Caco-2 (cell line): Measurements from ENCODE around the gene MAGIX. TPM values are rescaled to one million over a fixed set of nuclear protein-coding genes. Genes with fewer than 3 reads are reported as not detected.
"Not testable (repeated sequence)": the region's sequence is repeated elsewhere in the genome, so short reads cannot be mapped to it uniquely, and the experiment has no call there.

Source experiments
- BruUV-seq: library from RNA; stranded (reverse); fragments of 400-500 nt; replicated peaks from 2 replicates; lab custom pipeline; 2021; lab: Mats Ljungman, UMichigan
- CTCF ChIA-PET: fragments of 300-600 bp; sonication (Branson Sonifier 250); formaldehyde crosslinking; loops from one replicate; lab custom pipeline; 2022; ENCODE audit warnings: antibody characterized with exemption; lab: Charles Lee
- POLR2A ChIA-PET: fragments of 300-600 bp; sonication (Branson Sonifier 250); formaldehyde crosslinking; loops from one replicate; lab custom pipeline; 2022; ENCODE audit warnings: antibody characterized with exemption; lab: Charles Lee
- DNase-seq, 2 experiments: peaks; one replicate each; pipeline versions ENCODE4 v3.0.0 to v3.0.0-alpha.2; 2020 to 2022
- H3K27me3 ChIP-seq: replicated peaks from 2 replicates; pipeline ENCODE4 v1.6.0; 2011; ENCODE audit warnings: low read length; ENCODE audit not compliant: control insufficient read depth, insufficient read depth
- H3K36me3 ChIP-seq: 2 replicates; pipeline ENCODE4 v1.5.1; 2011; ENCODE audit warnings: low read length; ENCODE audit not compliant: control insufficient read depth, insufficient read depth
- H3K4me1 ChIP-seq: fragments of 250-450 bp; sonication (Bioruptor Pico); 2 replicates; pipeline ENCODE4 v1.5.1; 2020; ENCODE audit warnings: mild to moderate bottlenecking
- H3K4me3 ChIP-seq: 2 replicates; pipeline ENCODE4 v1.5.1; 2011; ENCODE audit warnings: low read depth, mild to moderate bottlenecking, control low read depth, low read length
- H3K9me3 ChIP-seq: fragments of 250-450 bp; sonication (Bioruptor Pico); 2 replicates; pipeline ENCODE4 v1.5.1; 2020; ENCODE audit warnings: mild to moderate bottlenecking, moderate library complexity
- H3K27ac Mint-ChIP-seq: one replicate; pipeline ENCODE4 v1.8.0; 2022; ENCODE audit warnings: mixed read lengths; ENCODE audit not compliant: unreplicated experiment
- H3K27me3 Mint-ChIP-seq: one replicate; pipeline ENCODE4 v1.8.0; 2022; ENCODE audit warnings: mixed read lengths; ENCODE audit not compliant: insufficient read depth, unreplicated experiment
- H3K36me3 Mint-ChIP-seq: one replicate; pipeline ENCODE4 v1.8.0; 2022; ENCODE audit warnings: mild to moderate bottlenecking, mixed read lengths; ENCODE audit not compliant: insufficient read depth, unreplicated experiment
- H3K4me1 Mint-ChIP-seq: one replicate; pipeline ENCODE4 v1.8.0; 2022; ENCODE audit warnings: low read depth, mixed read lengths; ENCODE audit not compliant: unreplicated experiment
- H3K4me3 Mint-ChIP-seq: one replicate; pipeline ENCODE4 v1.8.0; 2022; ENCODE audit warnings: mild to moderate bottlenecking, moderate library complexity, mixed read lengths; ENCODE audit not compliant: unreplicated experiment
- H3K9me3 Mint-ChIP-seq: one replicate; pipeline ENCODE4 v1.8.0; 2022; ENCODE audit warnings: mixed read lengths; ENCODE audit not compliant: unreplicated experiment
- CTCF ChIP-seq, 2 experiments: fragments of 200-600 bp in 1 of 2; IDR thresholded peaks; 1 replicate in 1 of 2; 2 replicates in 1 of 2; pipeline versions ENCODE4 v1.5.1 to v1.8.0; 2011 to 2022; ENCODE audit warnings: antibody characterized with exemption in 1 of 2, control low read depth in 1 of 2, inconsistent platforms in 1 of 2, low read depth in 1 of 2, low read length in 1 of 2, mild to moderate bottlenecking in 1 of 2, moderate library complexity in 1 of 2; ENCODE audit not compliant: insufficient read depth in 1 of 2, severe bottlenecking in 1 of 2, unreplicated experiment in 1 of 2
- intact Hi-C: fragments of 100-400 bp; cut with micrococcal nuclease; formaldehyde crosslinking; loops from one replicate; pipeline ENCODE4 v1.10.0; 2022; ENCODE audit not compliant: unreplicated experiment
- total RNA-seq: library from RNA; stranded (reverse); gene quantifications from 2 replicates; pipeline ENCODE4 v1.2.3, GENCODE V29; 2022

Gene MAGIX
- total RNA-seq, 1 experiment from 2014 or later, result 1.5 TPM

DNA sequence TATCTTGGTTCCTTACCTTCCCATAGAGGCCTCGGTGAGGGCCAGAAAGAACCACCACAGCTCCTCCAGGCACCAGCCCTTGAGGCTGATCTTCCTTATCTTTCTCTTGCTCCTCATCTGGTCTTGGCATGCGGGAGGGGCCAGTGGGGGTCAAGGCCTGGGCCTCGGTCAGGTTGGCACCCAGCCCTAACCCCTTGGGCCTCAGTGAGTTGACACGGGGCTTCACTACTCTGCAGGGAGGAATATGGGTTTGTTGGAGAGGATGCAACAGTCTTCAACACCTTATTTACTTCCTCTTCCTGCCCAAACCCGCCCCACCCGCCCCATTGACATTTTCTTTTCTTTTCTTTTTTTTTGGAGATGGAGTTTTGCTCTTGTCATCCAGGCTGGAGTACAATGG is 45.0 kb upstream of the MAGIX start:
- Mint-ChIP-seq H3K27ac (no peak overlapping the region), H3K27me3 (no peaks in the 10 kb centered on the region), H3K36me3 (peaks cover 32% of the 10 kb centered on the region), H3K4me1 (peaks cover 12% of the 10 kb centered on the region), H3K4me3 (no peak overlapping the region), H3K9me3 (no peaks in the 10 kb centered on the region)
- H3K9me3 ChIP-seq, result no peaks in the 10 kb centered on the region
- no peaks in the 10 kb centered on the region for H3K27me3 ChIP-seq
- DNase-seq, result no peak
- no TSS peak for BruUV-seq
- ChIA-PET POLR2A (no interaction called here), CTCF (no interaction called here)
- intact Hi-C loops, result no loop called here
- no peak for TF ChIP-seq CTCF (IDR thresholded peaks at IDR 0.05; ENCODE audit: insufficient read depth in 1 of 2, low read depth in 1 of 2, low read length in 1 of 2, severe bottlenecking in 1 of 2, unreplicated experiment in 1 of 2)
- no peak overlapping the region for H3K4me3 ChIP-seq
- H3K4me1 ChIP-seq, result no peaks in the 10 kb centered on the region
- peaks cover 1% of the 10 kb centered on the region; the same call in 1 of the 2 replicates for H3K36me3 ChIP-seq

DNA sequence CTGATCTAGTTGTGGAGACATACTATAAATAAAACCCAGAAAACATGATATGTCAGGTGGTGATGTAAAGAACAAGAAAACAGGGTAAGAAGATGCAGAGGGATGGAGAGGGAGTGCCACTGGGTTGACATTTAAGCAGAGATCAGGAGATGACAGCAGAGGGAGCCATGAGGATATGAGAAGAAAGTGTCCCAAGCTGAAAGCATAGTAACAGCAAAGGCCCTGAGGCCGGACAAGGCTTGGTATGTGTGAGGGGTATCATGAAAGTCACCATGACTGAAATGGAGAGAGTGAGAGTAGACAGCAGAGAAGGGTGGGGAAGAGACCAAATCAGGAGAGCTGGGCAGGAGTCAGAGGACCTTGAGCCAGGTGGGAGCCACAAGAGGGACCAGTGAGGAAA is 42.5 kb upstream of the MAGIX start:
- POLR2A ChIA-PET, result no interaction called here
- Histone ChIP-seq H3K36me3 (peaks cover 1% of the 10 kb centered on the region; the same call in 1 of the 2 replicates), H3K27me3 (no peaks in the 10 kb centered on the region), H3K4me3 (no peak overlapping the region), H3K9me3 (no peaks in the 10 kb centered on the region), H3K4me1 (no peaks in the 10 kb centered on the region)
- no peaks in the 10 kb centered on the region for H3K9me3 Mint-ChIP-seq
- peak in 1 of 2 experiments; percentile 6 for DNase-seq
- peaks cover 39% of the 10 kb centered on the region for H3K36me3 Mint-ChIP-seq
- TF ChIP-seq CTCF (IDR thresholded peaks at IDR 0.05; ENCODE audit: insufficient read depth in 1 of 2, low read depth in 1 of 2, low read length in 1 of 2, severe bottlenecking in 1 of 2, unreplicated experiment in 1 of 2), result no peak
- no peaks in the 10 kb centered on the region for H3K27me3 Mint-ChIP-seq
- peaks cover 12% of the 10 kb centered on the region for H3K4me1 Mint-ChIP-seq
- BruUV-seq, result no TSS peak
- no peak overlapping the region for H3K4me3 Mint-ChIP-seq
- intact Hi-C loops, result loop anchor here (5.0 kb wide), 1 partner anchor 72 kb away; no protein-coding TSS in a partner anchor
- no peak overlapping the region for H3K27ac Mint-ChIP-seq
- CTCF ChIA-PET, result no interaction called here

DNA sequence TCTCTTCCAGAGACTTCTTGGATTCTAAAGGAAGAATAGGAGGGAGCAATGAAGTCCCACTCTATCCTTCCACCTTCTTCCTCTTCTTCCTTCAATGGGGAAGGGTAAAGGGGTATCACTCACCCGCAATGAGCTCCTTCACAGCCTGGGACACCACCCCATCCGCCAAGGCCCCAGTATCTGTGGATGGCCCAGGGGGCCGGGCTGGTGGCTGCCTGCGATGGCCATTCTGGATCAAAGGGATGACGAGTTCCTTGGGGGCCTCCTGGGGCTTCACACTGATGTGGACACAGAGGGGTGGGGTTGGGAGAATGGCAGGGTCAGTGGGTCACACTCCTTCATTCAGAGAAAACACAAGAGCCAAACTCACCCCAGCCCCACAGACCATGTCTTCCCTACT is 40.1 kb upstream of the MAGIX start:
- ChIA-PET POLR2A (no interaction called here), CTCF (no interaction called here)
- no peaks in the 10 kb centered on the region for H3K9me3 ChIP-seq
- no peaks in the 10 kb centered on the region for H3K9me3 Mint-ChIP-seq
- BruUV-seq, result no TSS peak
- TF ChIP-seq CTCF (IDR thresholded peaks at IDR 0.05; ENCODE audit: insufficient read depth in 1 of 2, low read depth in 1 of 2, low read length in 1 of 2, severe bottlenecking in 1 of 2, unreplicated experiment in 1 of 2), result no peak
- H3K4me1 Mint-ChIP-seq, result peaks cover 12% of the 10 kb centered on the region
- H3K27me3 ChIP-seq, result no peaks in the 10 kb centered on the region
- peak overlapping the region; percentile 94 for H3K27ac Mint-ChIP-seq
- no peak for DNase-seq
- H3K36me3 Mint-ChIP-seq, result peaks cover 26% of the 10 kb centered on the region
- H3K4me3 Mint-ChIP-seq, result peak overlapping the region; percentile 85
- no peaks in the 10 kb centered on the region for H3K27me3 Mint-ChIP-seq
- no peaks in the 10 kb centered on the region for H3K36me3 ChIP-seq
- peak overlapping the region; percentile 84 for H3K4me3 ChIP-seq
- intact Hi-C loops, result loop anchor here (5.0 kb wide), 1 partner anchor 70 kb away; no protein-coding TSS in a partner anchor
- H3K4me1 ChIP-seq, result no peaks in the 10 kb centered on the region

- H3K4me1 Mint-ChIP-seq, H3K27me3 Mint-ChIP-seq, DNase-seq, BruUV-seq, H3K9me3 Mint-ChIP-seq, H3K27ac Mint-ChIP-seq, H3K36me3 ChIP-seq, H3K4me1 ChIP-seq, CTCF ChIA-PET, intact Hi-C loops, H3K4me3 Mint-ChIP-seq, H3K27me3 ChIP-seq, POLR2A ChIA-PET, H3K4me3 ChIP-seq, H3K9me3 ChIP-seq, H3K36me3 Mint-ChIP-seq: not testable (repeated sequence)
Measured at GRCh38 chrX:49127742-49128258, 34.8 kb upstream of the MAGIX start.
